ENCODE results near the gene MYMK.

MYMK gene

DNA sequence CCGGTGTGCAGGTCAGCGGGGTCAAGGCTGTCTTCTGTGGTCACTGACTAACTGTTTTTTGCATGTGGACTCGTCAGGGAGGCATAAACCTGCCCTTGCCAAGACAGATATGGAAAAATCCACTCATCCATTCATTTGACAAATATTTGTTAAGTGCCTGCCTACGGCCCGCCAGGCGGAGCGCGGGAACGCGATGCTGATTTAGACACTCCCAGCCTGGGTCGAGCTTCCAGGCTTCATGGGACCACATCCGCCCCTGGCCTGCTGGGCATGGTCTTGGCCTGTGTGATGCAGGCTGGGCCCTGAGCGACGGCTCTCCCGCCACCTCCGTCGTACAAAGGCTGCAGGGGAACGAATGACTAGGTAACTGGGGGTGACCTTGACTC, 18.1 kb downstream of the MYMK start:
- Histone ChIP-seq H3K36me3 (ENCODE audit: control insufficient read depth, insufficient read depth, low read length) (no peaks in the 10 kb centered on the region), H3K27me3 (ENCODE audit: insufficient read depth, low read length, poor library complexity) (no peaks in the 10 kb centered on the region), H3K79me1 (ENCODE audit: low read length) (no peaks in the 10 kb centered on the region), H4K8ac (ENCODE audit: low read depth, low read length) (no peak overlapping the region), H4K5ac (ENCODE audit: low read length) (no peak overlapping the region), H2BK5ac (ENCODE audit: low read length) (no peak overlapping the region), H2BK15ac (replicated peaks; ENCODE audit: low read depth) (no peak overlapping the region), H2BK120ac (ENCODE audit: low read depth, low read length) (no peak overlapping the region), H3K27ac (ENCODE audit: low read depth, low read length) (no peak overlapping the region), H3K4me2 (ENCODE audit: low read length) (no peak overlapping the region), H3K79me2 (ENCODE audit: control insufficient read depth, insufficient read depth, low read length) (no peaks in the 10 kb centered on the region), H2AK5ac (ENCODE audit: low read length) (no peak overlapping the region), H3K18ac (ENCODE audit: low read length) (no peak overlapping the region), H3K56ac (ENCODE audit: low read length) (no peak overlapping the region), H3K9ac (ENCODE audit: low read length) (no peak overlapping the region), H3K4me1 (ENCODE audit: control insufficient read depth, low read depth, low read length) (peaks cover 4% of the 10 kb centered on the region), H3K4ac (ENCODE audit: low read depth, low read length) (no peak overlapping the region), H3K23ac (ENCODE audit: low read length) (no peak overlapping the region), H3K4me3 (ENCODE audit: low read length) (no peak overlapping the region)
- no CpG with 5 or more reads among the region's 18 CpGs for WGBS (ENCODE audit: extremely low coverage, insufficient coverage, low lambda C conversion rate)
- no peak for DNase-seq

- H3K56ac ChIP-seq (ENCODE audit: low read length): no peak overlapping the region
- H3K79me2 ChIP-seq (ENCODE audit: control insufficient read depth, insufficient read depth, low read length): no peaks in the 10 kb centered on the region
- H3K23ac ChIP-seq (ENCODE audit: low read length): no peak overlapping the region
- H3K36me3 ChIP-seq (ENCODE audit: control insufficient read depth, insufficient read depth, low read length): no peaks in the 10 kb centered on the region
- no peak for DNase-seq
- no peak overlapping the region for H2AK5ac ChIP-seq (ENCODE audit: low read length)
- no peak overlapping the region for H2BK15ac ChIP-seq (replicated peaks; ENCODE audit: low read depth)
- H4K5ac ChIP-seq (ENCODE audit: low read length): no peak overlapping the region
- no peak overlapping the region for H3K4me2 ChIP-seq (ENCODE audit: low read length)
- H3K4ac ChIP-seq (ENCODE audit: low read depth, low read length): no peak overlapping the region
- no peak overlapping the region for H3K18ac ChIP-seq (ENCODE audit: low read length)
- H3K27ac ChIP-seq (ENCODE audit: low read depth, low read length): no peak overlapping the region
- H3K4me1 ChIP-seq (ENCODE audit: control insufficient read depth, low read depth, low read length): peaks cover 4% of the 10 kb centered on the region
- no peak overlapping the region for H4K8ac ChIP-seq (ENCODE audit: low read depth, low read length)
- H3K27me3 ChIP-seq (ENCODE audit: insufficient read depth, low read length, poor library complexity): no peaks in the 10 kb centered on the region
- no peak overlapping the region for H2BK120ac ChIP-seq (ENCODE audit: low read depth, low read length)
- no peak overlapping the region for H3K9ac ChIP-seq (ENCODE audit: low read length)
- no peaks in the 10 kb centered on the region for H3K79me1 ChIP-seq (ENCODE audit: low read length)
- no peak overlapping the region for H3K4me3 ChIP-seq (ENCODE audit: low read length)
- no peak overlapping the region for H2BK5ac ChIP-seq (ENCODE audit: low read length)
- WGBS (ENCODE audit: extremely low coverage, insufficient coverage, low lambda C conversion rate): no CpG with 5 or more reads among the region's 23 CpGs
Observed at GRCh38 chr9:133505901-133506652, 18.7 kb downstream of the MYMK start.

GRCh38 chr9:133505186-133505830, 19.5 kb downstream of the MYMK start:
- no peak overlapping the region for H3K56ac ChIP-seq (ENCODE audit: low read length)
- peaks cover 4% of the 10 kb centered on the region for H3K4me1 ChIP-seq (ENCODE audit: control insufficient read depth, low read depth, low read length)
- DNase-seq: no peak
- WGBS (ENCODE audit: extremely low coverage, insufficient coverage, low lambda C conversion rate): no CpG with 5 or more reads among the region's 13 CpGs
- no peak overlapping the region for H3K27ac ChIP-seq (ENCODE audit: low read depth, low read length)
- no peak overlapping the region for H3K23ac ChIP-seq (ENCODE audit: low read length)
- no peaks in the 10 kb centered on the region for H3K79me1 ChIP-seq (ENCODE audit: low read length)
- H3K4me3 ChIP-seq (ENCODE audit: low read length): no peak overlapping the region
- no peak overlapping the region for H2AK5ac ChIP-seq (ENCODE audit: low read length)
- no peak overlapping the region for H3K4ac ChIP-seq (ENCODE audit: low read depth, low read length)
- no peak overlapping the region for H4K8ac ChIP-seq (ENCODE audit: low read depth, low read length)
- H4K5ac ChIP-seq (ENCODE audit: low read length): no peak overlapping the region
- no peak overlapping the region for H2BK15ac ChIP-seq (replicated peaks; ENCODE audit: low read depth)
- H3K9ac ChIP-seq (ENCODE audit: low read length): no peak overlapping the region
- H2BK120ac ChIP-seq (ENCODE audit: low read depth, low read length): no peak overlapping the region
- H3K18ac ChIP-seq (ENCODE audit: low read length): no peak overlapping the region
- no peaks in the 10 kb centered on the region for H3K27me3 ChIP-seq (ENCODE audit: insufficient read depth, low read length, poor library complexity)
- H3K4me2 ChIP-seq (ENCODE audit: low read length): no peak overlapping the region
- no peak overlapping the region for H2BK5ac ChIP-seq (ENCODE audit: low read length)
- no peaks in the 10 kb centered on the region for H3K36me3 ChIP-seq (ENCODE audit: control insufficient read depth, insufficient read depth, low read length)
- no peaks in the 10 kb centered on the region for H3K79me2 ChIP-seq (ENCODE audit: control insufficient read depth, insufficient read depth, low read length)

- Histone ChIP-seq H2BK15ac (replicated peaks; ENCODE audit: low read depth) (no peak overlapping the region), H3K79me1 (ENCODE audit: low read length) (no peaks in the 10 kb centered on the region), H3K79me2 (ENCODE audit: control insufficient read depth, insufficient read depth, low read length) (no peaks in the 10 kb centered on the region), H3K4me3 (ENCODE audit: low read length) (no peak overlapping the region), H3K36me3 (ENCODE audit: control insufficient read depth, insufficient read depth, low read length) (no peaks in the 10 kb centered on the region), H4K8ac (ENCODE audit: low read depth, low read length) (no peak overlapping the region), H3K23ac (ENCODE audit: low read length) (no peak overlapping the region), H2BK5ac (ENCODE audit: low read length) (no peak overlapping the region), H3K4me2 (ENCODE audit: low read length) (no peak overlapping the region), H3K56ac (ENCODE audit: low read length) (no peak overlapping the region), H4K5ac (ENCODE audit: low read length) (no peak overlapping the region), H3K27me3 (ENCODE audit: insufficient read depth, low read length, poor library complexity) (no peaks in the 10 kb centered on the region), H3K4ac (ENCODE audit: low read depth, low read length) (no peak overlapping the region), H3K18ac (ENCODE audit: low read length) (no peak overlapping the region), H3K9ac (ENCODE audit: low read length) (no peak overlapping the region), H3K4me1 (ENCODE audit: control insufficient read depth, low read depth, low read length) (no peaks in the 10 kb centered on the region), H3K27ac (ENCODE audit: low read depth, low read length) (no peak overlapping the region), H2BK120ac (ENCODE audit: low read depth, low read length) (no peak overlapping the region), H2AK5ac (ENCODE audit: low read length) (no peak overlapping the region)
- no peak for DNase-seq
- no CpG with 5 or more reads among the region's 1 CpG for WGBS (ENCODE audit: extremely low coverage, insufficient coverage, low lambda C conversion rate)
Observed at GRCh38 chr9:133502112-133502511, 22.6 kb downstream of the MYMK start.

DNA sequence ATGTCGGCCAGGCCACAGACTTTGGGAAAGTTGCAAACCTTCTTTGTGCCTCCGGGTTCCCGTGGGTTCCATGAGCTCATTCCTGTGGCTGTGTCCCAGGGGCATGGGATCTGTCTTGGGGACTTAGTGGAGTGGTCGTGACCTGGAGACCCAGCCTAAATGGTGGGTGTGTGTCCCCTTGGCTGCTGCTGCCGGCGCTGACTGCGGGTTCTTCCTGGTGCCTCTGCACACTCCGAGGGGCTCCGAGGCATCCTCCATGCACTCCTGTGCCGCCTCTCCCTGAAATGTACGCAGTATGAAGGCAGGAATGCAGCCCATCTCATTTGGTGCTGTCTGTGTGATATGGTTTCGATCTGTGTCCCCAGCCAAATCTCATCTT, 24.9 kb downstream of the MYMK start:
- no CpG with 5 or more reads among the region's 12 CpGs for WGBS (ENCODE audit: extremely low coverage, insufficient coverage, low lambda C conversion rate)
- no peak overlapping the region for H3K4ac ChIP-seq (ENCODE audit: low read depth, low read length)
- no peak overlapping the region for H2BK5ac ChIP-seq (ENCODE audit: low read length)

More for the DNA sequence above, 24.9 kb downstream of the MYMK start:
- Histone ChIP-seq H3K4me1 (ENCODE audit: control insufficient read depth, low read depth, low read length) (no peaks in the 10 kb centered on the region), H3K27me3 (ENCODE audit: insufficient read depth, low read length, poor library complexity) (no peaks in the 10 kb centered on the region), H2BK15ac (replicated peaks; ENCODE audit: low read depth) (no peak overlapping the region), H2AK5ac (ENCODE audit: low read length) (no peak overlapping the region), H3K36me3 (ENCODE audit: control insufficient read depth, insufficient read depth, low read length) (no peaks in the 10 kb centered on the region), H3K56ac (ENCODE audit: low read length) (no peak overlapping the region), H4K5ac (ENCODE audit: low read length) (no peak overlapping the region), H2BK120ac (ENCODE audit: low read depth, low read length) (no peak overlapping the region), H3K27ac (ENCODE audit: low read depth, low read length) (no peak overlapping the region), H3K79me2 (ENCODE audit: control insufficient read depth, insufficient read depth, low read length) (no peaks in the 10 kb centered on the region), H3K18ac (ENCODE audit: low read length) (no peak overlapping the region), H4K8ac (ENCODE audit: low read depth, low read length) (no peak overlapping the region), H3K9ac (ENCODE audit: low read length) (no peak overlapping the region), H3K4me3 (ENCODE audit: low read length) (no peak overlapping the region), H3K23ac (ENCODE audit: low read length) (no peak overlapping the region), H3K4me2 (ENCODE audit: low read length) (no peak overlapping the region), H3K79me1 (ENCODE audit: low read length) (no peaks in the 10 kb centered on the region)
- DNase-seq: no peak

Measured in mesendoderm (in vitro differentiated cells).